MM.1S (cell line): ENCODE data around the gene CDA.

Source experiments
- DNase-seq: peaks from one replicate; pipeline ENCODE4 v3.0.0-alpha.2; 2015
- H2AFZ ChIP-seq: fragments of 300-600 bp; sonication (generic); 2 replicates; pipeline ENCODE4 v1.6.0; 2016; ENCODE audit warnings: antibody characterized with exemption, low read length
- H3F3A ChIP-seq: fragments of 300-600 bp; sonication (generic); 2 replicates; pipeline ENCODE4 v1.6.1; 2016; ENCODE audit warnings: mild to moderate bottlenecking, antibody characterized with exemption, low read length, moderate library complexity, mixed read lengths; ENCODE audit not compliant: insufficient read depth
- H3K27ac ChIP-seq: fragments of 300-600 bp; sonication (generic); 2 replicates; pipeline ENCODE4 v1.5.1; 2016; ENCODE audit warnings: mild to moderate bottlenecking, low read length
- H3K27me3 ChIP-seq: fragments of 300-600 bp; sonication (generic); replicated peaks from 2 replicates; pipeline ENCODE4 v1.6.0; 2016; ENCODE audit warnings: low read length; ENCODE audit not compliant: insufficient read depth
- H3K36me3 ChIP-seq: fragments of 300-600 bp; sonication (generic); replicated peaks from 2 replicates; pipeline ENCODE4 v1.6.1; 2016; ENCODE audit warnings: mild to moderate bottlenecking, low read length, mixed read lengths; ENCODE audit not compliant: insufficient read depth
- H3K4me1 ChIP-seq: fragments of 300-600 bp; sonication (generic); 2 replicates; pipeline ENCODE4 v1.6.1; 2016; ENCODE audit warnings: low read length, mixed read lengths
- H3K4me2 ChIP-seq: fragments of 300-600 bp; sonication (generic); 2 replicates; pipeline ENCODE4 v1.6.0; 2016; ENCODE audit warnings: low read depth, low read length
- H3K4me3 ChIP-seq: fragments of 300-600 bp; sonication (generic); 2 replicates; pipeline ENCODE4 v1.5.1; 2016; ENCODE audit warnings: low read length, mixed read lengths
- H3K79me2 ChIP-seq: fragments of 300-600 bp; sonication (generic); 2 replicates; pipeline ENCODE4 v1.6.1; 2016; ENCODE audit warnings: mixed run types, low read length, mixed read lengths
- H3K9ac ChIP-seq: fragments of 300-600 bp; sonication (generic); 2 replicates; pipeline ENCODE4 v1.6.1; 2016; ENCODE audit warnings: low read length, mixed read lengths
- H3K9me2 ChIP-seq: fragments of 300-600 bp; sonication (generic); replicated peaks from 2 replicates; pipeline ENCODE4 v1.6.1; 2016; ENCODE audit warnings: mild to moderate bottlenecking, low read length, mixed read lengths; ENCODE audit not compliant: insufficient read depth
- H3K9me3 ChIP-seq: fragments of 300-600 bp; sonication (generic); replicated peaks from 2 replicates; pipeline ENCODE4 v1.6.1; 2016; ENCODE audit warnings: mild to moderate bottlenecking, low read length, mixed read lengths; ENCODE audit not compliant: insufficient read depth
- H4K20me1 ChIP-seq: fragments of 300-600 bp; sonication (generic); 2 replicates; pipeline ENCODE4 v1.6.1; 2016; ENCODE audit warnings: mild to moderate bottlenecking, low read length, moderate library complexity, mixed read lengths; ENCODE audit not compliant: insufficient read depth
- EZH2 ChIP-seq: fragments of 300-600 bp; sonication (generic); optimal IDR thresholded peaks from 2 replicates; pipeline ENCODE3; 2017; ENCODE audit warnings: low read depth, mild to moderate bottlenecking, antibody characterized with exemption, low read length, mixed read lengths
- EZH2phosphoT487 ChIP-seq: fragments of 300-600 bp; sonication (generic); IDR thresholded peaks from 2 replicates; pipeline ENCODE4 v1.6.1; 2018; ENCODE audit warnings: antibody characterized with exemption, low read length
- TF ChIP-seq, protein P1 (sequence below): fragments of 300-600 bp; sonication (generic); IDR thresholded peaks from 2 replicates; pipeline ENCODE4 v1.5.1; 2016; ENCODE audit warnings: antibody characterized with exemption, low read length, mixed read lengths

The CDA gene

DNA sequence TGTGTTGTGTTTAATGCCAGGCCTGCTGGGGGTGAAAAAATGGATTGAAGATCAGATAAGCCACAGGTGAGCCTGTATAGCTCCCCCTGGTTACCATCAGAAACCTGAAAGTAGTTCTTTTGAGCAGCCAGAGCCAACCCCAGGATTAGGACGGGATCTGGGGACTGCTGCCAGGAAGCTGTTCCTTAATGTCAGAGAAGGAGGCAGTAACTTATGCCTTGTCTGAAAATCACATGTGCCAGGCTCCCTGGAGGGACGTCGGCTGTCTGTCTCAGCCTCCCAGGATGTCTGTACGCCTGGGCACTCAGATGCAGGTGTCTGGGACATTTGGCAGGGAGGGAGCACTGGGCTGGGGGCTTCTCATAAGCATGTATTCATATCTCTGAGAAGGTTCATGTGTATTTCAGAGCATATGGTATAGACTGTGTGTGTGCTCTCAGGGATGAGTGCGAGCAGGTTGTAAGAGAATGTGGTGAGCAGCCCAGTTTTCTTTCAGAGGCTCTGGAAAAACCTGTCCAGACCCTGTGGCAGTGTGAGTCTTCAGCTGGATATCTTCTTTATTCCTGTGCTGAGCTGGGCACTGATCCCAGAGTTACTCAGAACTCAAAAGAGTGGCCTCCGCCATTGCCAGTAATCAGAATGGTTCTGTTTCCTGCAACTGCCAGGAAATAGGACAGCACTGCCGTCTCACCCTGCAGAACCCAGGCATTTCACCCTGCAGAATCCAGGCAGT lies 33.7 kb upstream of the CDA start:
- peaks cover 81% of the 10 kb centered on the region for H3K27me3 ChIP-seq
- H3K36me3 ChIP-seq: no peaks in the 10 kb centered on the region
- DNase-seq: no peak
- no peak overlapping the region for H3K27ac ChIP-seq
- no peak overlapping the region for H3K9ac ChIP-seq
- no peaks in the 10 kb centered on the region for H3K79me2 ChIP-seq
- H2AFZ ChIP-seq: no peak overlapping the region
- H3K4me1 ChIP-seq: no peaks in the 10 kb centered on the region
- H4K20me1 ChIP-seq: no peaks in the 10 kb centered on the region
- no peaks in the 10 kb centered on the region for H3K9me2 ChIP-seq
- no peak overlapping the region for H3K4me3 ChIP-seq
- H3K4me2 ChIP-seq: no peak overlapping the region
- no peaks in the 10 kb centered on the region for H3F3A ChIP-seq
- no peaks in the 10 kb centered on the region for H3K9me3 ChIP-seq
- TF ChIP-seq EZH2 (no peak), EZH2phosphoT487 (no peak)
- TF ChIP-seq, protein P1, sequence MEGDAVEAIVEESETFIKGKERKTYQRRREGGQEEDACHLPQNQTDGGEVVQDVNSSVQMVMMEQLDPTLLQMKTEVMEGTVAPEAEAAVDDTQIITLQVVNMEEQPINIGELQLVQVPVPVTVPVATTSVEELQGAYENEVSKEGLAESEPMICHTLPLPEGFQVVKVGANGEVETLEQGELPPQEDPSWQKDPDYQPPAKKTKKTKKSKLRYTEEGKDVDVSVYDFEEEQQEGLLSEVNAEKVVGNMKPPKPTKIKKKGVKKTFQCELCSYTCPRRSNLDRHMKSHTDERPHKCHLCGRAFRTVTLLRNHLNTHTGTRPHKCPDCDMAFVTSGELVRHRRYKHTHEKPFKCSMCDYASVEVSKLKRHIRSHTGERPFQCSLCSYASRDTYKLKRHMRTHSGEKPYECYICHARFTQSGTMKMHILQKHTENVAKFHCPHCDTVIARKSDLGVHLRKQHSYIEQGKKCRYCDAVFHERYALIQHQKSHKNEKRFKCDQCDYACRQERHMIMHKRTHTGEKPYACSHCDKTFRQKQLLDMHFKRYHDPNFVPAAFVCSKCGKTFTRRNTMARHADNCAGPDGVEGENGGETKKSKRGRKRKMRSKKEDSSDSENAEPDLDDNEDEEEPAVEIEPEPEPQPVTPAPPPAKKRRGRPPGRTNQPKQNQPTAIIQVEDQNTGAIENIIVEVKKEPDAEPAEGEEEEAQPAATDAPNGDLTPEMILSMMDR: no peak

DNA sequence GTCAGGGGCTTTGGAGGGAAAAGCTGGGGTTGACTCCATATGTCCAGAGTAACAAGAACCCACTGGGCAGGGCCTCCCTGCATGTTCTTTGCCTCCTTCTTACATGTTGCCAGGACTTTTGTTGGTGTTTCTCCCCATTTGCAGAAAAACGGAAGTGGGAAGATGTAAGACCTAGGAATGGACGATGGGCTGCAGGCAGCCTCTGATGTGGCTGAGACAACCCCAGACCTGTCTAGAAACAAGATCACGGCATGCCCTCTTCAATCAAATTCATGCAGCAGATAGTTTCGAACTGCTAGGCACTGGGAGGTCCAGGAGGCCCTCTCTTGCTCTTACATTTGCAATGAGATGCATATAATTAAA lies 33.2 kb upstream of the CDA start:
- H3K4me3 ChIP-seq: no peak overlapping the region
- no peak overlapping the region for H2AFZ ChIP-seq
- no peaks in the 10 kb centered on the region for H3F3A ChIP-seq
- no peak overlapping the region for H3K27ac ChIP-seq
- TF ChIP-seq, protein P1: no peak
- TF ChIP-seq EZH2phosphoT487 (no peak), EZH2 (no peak)
- H3K27me3 ChIP-seq: peaks cover 82% of the 10 kb centered on the region
- H3K4me2 ChIP-seq: no peak overlapping the region
- no peak for DNase-seq
- H3K79me2 ChIP-seq: no peaks in the 10 kb centered on the region
- H3K9me2 ChIP-seq: no peaks in the 10 kb centered on the region
- no peaks in the 10 kb centered on the region for H3K9me3 ChIP-seq
- H3K4me1 ChIP-seq: no peaks in the 10 kb centered on the region
- no peaks in the 10 kb centered on the region for H3K36me3 ChIP-seq
- H3K9ac ChIP-seq: no peak overlapping the region
- H4K20me1 ChIP-seq: no peaks in the 10 kb centered on the region

DNA sequence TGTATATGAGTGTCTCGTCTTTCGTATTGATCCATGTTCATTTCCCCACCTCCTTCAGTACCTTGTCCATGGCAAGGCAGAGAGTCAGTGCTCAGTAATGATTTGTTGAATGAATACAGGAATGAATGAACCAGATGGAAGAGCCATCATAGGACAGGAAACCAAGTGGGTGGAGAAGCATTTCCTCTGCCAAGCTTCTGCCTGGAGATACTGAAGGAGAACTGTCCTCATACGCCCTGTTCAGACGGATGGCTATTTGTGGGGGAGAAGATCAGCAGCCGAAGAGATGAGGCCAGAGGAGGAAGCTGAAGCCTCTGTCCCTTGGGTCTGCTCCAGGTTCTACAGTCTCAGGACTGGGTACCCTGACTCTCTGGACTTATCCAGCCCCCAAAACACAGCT lies 30.7 kb upstream of the CDA start:
- no peaks in the 10 kb centered on the region for H3F3A ChIP-seq
- H3K27ac ChIP-seq: no peak overlapping the region
- H2AFZ ChIP-seq: no peak overlapping the region
- H3K4me1 ChIP-seq: no peaks in the 10 kb centered on the region
- H3K9me3 ChIP-seq: no peaks in the 10 kb centered on the region
- peaks cover 82% of the 10 kb centered on the region for H3K27me3 ChIP-seq
- no peaks in the 10 kb centered on the region for H3K36me3 ChIP-seq
- DNase-seq: no peak
- no peak overlapping the region for H3K4me2 ChIP-seq
- no peaks in the 10 kb centered on the region for H3K79me2 ChIP-seq
- H3K4me3 ChIP-seq: no peak overlapping the region
- no peak overlapping the region for H3K9ac ChIP-seq
- no peaks in the 10 kb centered on the region for H3K9me2 ChIP-seq
- TF ChIP-seq EZH2phosphoT487 (no peak), EZH2 (no peak)
- TF ChIP-seq, protein P1: no peak
- H4K20me1 ChIP-seq: no peaks in the 10 kb centered on the region
